Amniotic epithelial cell (primary cell): ENCODE results near the gene CDK5R1.
"Not testable (repeated sequence)": the region's sequence is repeated elsewhere in the genome, so short reads cannot be mapped to it uniquely, and the experiment has no call there.

ENCODE experiments used
- DNase-seq: peaks from one replicate; pipeline ENCODE4 v3.0.0-alpha.2; 2010; ENCODE audit warnings: low read depth

The CDK5R1 gene

GRCh38 chr17:32486701-32487472, at the start of gene CDK5R1:
Gene CDK5R1 (plus strand): TSS chr17:32486993. CDS start chr17:32487621, 628 bp downstream.
- peak; percentile 33 for DNase-seq

GRCh38 chr17:32440722-32441121, 46.1 kb upstream of the CDK5R1 start:
- no peak for DNase-seq

- DNase-seq, result no peak
Measured at GRCh38 chr17:32441886-32442285, 44.9 kb upstream of the CDK5R1 start.

GRCh38 chr17:32443827-32444300, 42.9 kb upstream of the CDK5R1 start:
- no peak for DNase-seq

GRCh38 chr17:32444301-32445073, 42.3 kb upstream of the CDK5R1 start, which contains the start of gene PSMD11:
Gene PSMD11 (plus strand): TSS chr17:32444510. CDS start chr17:32444524, 14 bp downstream.
- DNase-seq, result peak; percentile 92

GRCh38 chr17:32445074-32445415, 41.7 kb upstream of the CDK5R1 start:
- DNase-seq, result peak; percentile 65

- DNase-seq, result no peak
Measured at GRCh38 chr17:32445497-32445896, 41.3 kb upstream of the CDK5R1 start.

- peak; percentile 72 for DNase-seq
Measured at GRCh38 chr17:32445971-32446370, 40.8 kb upstream of the CDK5R1 start.

- DNase-seq, result no peak
Measured at GRCh38 chr17:32446949-32447348, 39.8 kb upstream of the CDK5R1 start.

- no peak for DNase-seq
Measured at GRCh38 chr17:32449963-32450362, 36.8 kb upstream of the CDK5R1 start.

GRCh38 chr17:32450379-32450778, 36.4 kb upstream of the CDK5R1 start:
- DNase-seq, result not testable (repeated sequence)

GRCh38 chr17:32451879-32452278, 34.9 kb upstream of the CDK5R1 start:
- no peak for DNase-seq

- no peak for DNase-seq
Measured at GRCh38 chr17:32452281-32452680, 34.5 kb upstream of the CDK5R1 start.

GRCh38 chr17:32453370-32453769, 33.4 kb upstream of the CDK5R1 start:
- DNase-seq, result no peak

- DNase-seq, result no peak
Measured at GRCh38 chr17:32458371-32458770, 28.4 kb upstream of the CDK5R1 start.

GRCh38 chr17:32460054-32460453, 26.7 kb upstream of the CDK5R1 start:
- no peak for DNase-seq

- DNase-seq, result no peak
Measured at GRCh38 chr17:32461498-32461852, 25.3 kb upstream of the CDK5R1 start.

GRCh38 chr17:32461853-32462617, 24.8 kb upstream of the CDK5R1 start:
- peak; percentile 71 for DNase-seq

GRCh38 chr17:32463304-32463703, 23.5 kb upstream of the CDK5R1 start:
- DNase-seq, result no peak

- DNase-seq, result no peak
Measured at GRCh38 chr17:32464374-32464773, 22.4 kb upstream of the CDK5R1 start.

- no peak for DNase-seq
Measured at GRCh38 chr17:32467949-32468348, 18.8 kb upstream of the CDK5R1 start.

GRCh38 chr17:32470405-32471167, 16.2 kb upstream of the CDK5R1 start:
- DNase-seq, result no peak
